IPS-NIHi7 (cell line): ENCODE data around the gene IGFBP6.

Source experiments
- DNase-seq: peaks from one replicate; pipeline ENCODE4 v3.0.0; 2012; ENCODE audit warnings: mixed read lengths; ENCODE audit errors: extremely low spot score

Gene IGFBP6

GRCh38 chr12:53097564-53098353 lies at the start of gene IGFBP6:
IGFBP6 (plus strand) TSS chr12:53097667; CDS start chr12:53097718, 51 bp downstream.
- peak; percentile 47 for DNase-seq

- DNase-seq = no peak
These were observed 49.3 kb upstream of the IGFBP6 start for GRCh38 chr12:53048033-53048779.

- no peak for DNase-seq
These were observed 48.6 kb upstream of the IGFBP6 start for GRCh38 chr12:53048780-53049401.

GRCh38 chr12:53049571-53050318 lies 47.7 kb upstream of the IGFBP6 start, which contains the start of gene TNS2:
TNS2 (plus strand) TSS chr12:53050065; CDS start chr12:53050186, 121 bp downstream.
- peak; percentile 66 for DNase-seq

GRCh38 chr12:53050426-53051057 lies 46.9 kb upstream of the IGFBP6 start:
- no peak for DNase-seq

- DNase-seq = no peak
These were observed 46.2 kb upstream of the IGFBP6 start for GRCh38 chr12:53051058-53051880.

GRCh38 chr12:53051881-53052412 lies 45.5 kb upstream of the IGFBP6 start:
- no peak for DNase-seq

GRCh38 chr12:53052419-53053217 lies 44.8 kb upstream of the IGFBP6 start:
- no peak for DNase-seq

GRCh38 chr12:53053218-53054111 lies 44.0 kb upstream of the IGFBP6 start:
- peak; percentile 71 for DNase-seq

GRCh38 chr12:53054112-53054878 lies 43.2 kb upstream of the IGFBP6 start:
- peak; percentile 95 for DNase-seq

- DNase-seq = no peak
These were observed 41.8 kb upstream of the IGFBP6 start for GRCh38 chr12:53055471-53056266.

- DNase-seq = no peak
These were observed 41.2 kb upstream of the IGFBP6 start for GRCh38 chr12:53056296-53056695.

- no peak for DNase-seq
These were observed 40.6 kb upstream of the IGFBP6 start for GRCh38 chr12:53056901-53057300.

- DNase-seq = no peak
These were observed 39.5 kb upstream of the IGFBP6 start for GRCh38 chr12:53057816-53058500.

- DNase-seq = no peak
These were observed 38.6 kb upstream of the IGFBP6 start for GRCh38 chr12:53058674-53059433.
